Uterus (tissue), 4 donors: Measurements from ENCODE around the gene ACTL8. TPM values are rescaled to one million over a fixed set of nuclear protein-coding genes. Genes with fewer than 3 reads are reported as not detected.
"Not testable (repeated sequence)": the region's sequence is repeated elsewhere in the genome, so short reads cannot be mapped to it uniquely, and the experiment has no call there.

Experiments
- DNase-seq, 2 donors: peaks; one replicate each; pipeline ENCODE4 v3.0.0-alpha.2; 2019 to 2020
- H3K27ac ChIP-seq, 2 donors: fragments of 200-600 bp; sonication (generic); 1 replicate in 1 of 2; 2 replicates in 1 of 2; pipeline ENCODE4 v1.5.1; 2016 to 2018
- H3K27me3 ChIP-seq, 2 donors: fragments of 200-600 bp; sonication (generic); one replicate each; pipeline ENCODE4 v1.5.1; 2018 to 2019; ENCODE audit warnings: control low read depth in 1 of 2
- H3K36me3 ChIP-seq, 2 donors: fragments of 200-600 bp; sonication (generic); one replicate each; pipeline ENCODE4 v1.5.1; 2019; ENCODE audit warnings: control low read depth in 1 of 2
- H3K4me1 ChIP-seq, 2 donors: fragments of 200-600 bp; sonication (generic); one replicate each; pipeline ENCODE4 v1.5.1; 2018 to 2019; ENCODE audit warnings: control low read depth in 1 of 2
- H3K4me3 ChIP-seq, 2 donors: fragments of 200-600 bp; sonication (generic); 1 replicate in 1 of 2; 2 replicates in 1 of 2; pipeline ENCODE4 v1.5.1; 2018 to 2019; ENCODE audit warnings: mild to moderate bottlenecking in 1 of 2
- H3K9me3 ChIP-seq, 2 donors: fragments of 200-600 bp; sonication (generic); one replicate each; pipeline ENCODE4 v1.5.1; 2019; ENCODE audit warnings: control low read depth in 1 of 2
- POLR2A ChIP-seq, 2 donors: fragments of 450-650 bp; IDR thresholded peaks; one replicate each; pipeline ENCODE4 v1.6.1; 2016; ENCODE audit warnings: antibody characterized with exemption in 2 of 2, mild to moderate bottlenecking in 1 of 2, moderate library complexity in 1 of 2
- intact Hi-C: fragments of 100-400 bp; cut with DNase I; formaldehyde crosslinking; loops from one replicate; pipeline ENCODE4 v1.15.1; 2023; ENCODE audit warnings: low total_unique reads
- total RNA-seq, 4 donors: library from RNA; depleted of rRNA in 3 of 4; stranded (reverse); fragments of >200 nt in 3 of 4; gene quantifications; one replicate each; pipeline versions ENCODE4 v1.1.0 to v1.2.4, GENCODE V29; 2014 to 2023
- TF ChIP-seq, protein P1 (sequence below), 4 experiments: fragments of 200-600 bp in 2 of 4; fragments of 450-650 bp in 2 of 4; sonication (generic) in 2 of 4; IDR thresholded peaks; one replicate each; pipeline ENCODE4 v1.5.1; 2016 to 2019; ENCODE audit warnings: antibody characterized with exemption in 4 of 4, mild to moderate bottlenecking in 2 of 4, moderate library complexity in 1 of 4
- donor health status: DM: yes; HTN: yes; CAD: no.

Gene ACTL8
- total RNA-seq, 4 donors from 2014 or later, result not detected

GRCh38 chr1:17742583-17742982, 12.6 kb upstream of the ACTL8 start:
- DNase-seq, result no peak
- Histone ChIP-seq H3K36me3 (no peaks in the 10 kb centered on the region), H3K9me3 (no peaks in the 10 kb centered on the region), H3K4me3 (no peak overlapping the region), H3K4me1 (no peaks in the 10 kb centered on the region), H3K27me3 (no peaks in the 10 kb centered on the region), H3K27ac (no peak overlapping the region)
- TF ChIP-seq POLR2A (IDR thresholded peaks at IDR 0.05), result no peak
- TF ChIP-seq, protein P1, sequence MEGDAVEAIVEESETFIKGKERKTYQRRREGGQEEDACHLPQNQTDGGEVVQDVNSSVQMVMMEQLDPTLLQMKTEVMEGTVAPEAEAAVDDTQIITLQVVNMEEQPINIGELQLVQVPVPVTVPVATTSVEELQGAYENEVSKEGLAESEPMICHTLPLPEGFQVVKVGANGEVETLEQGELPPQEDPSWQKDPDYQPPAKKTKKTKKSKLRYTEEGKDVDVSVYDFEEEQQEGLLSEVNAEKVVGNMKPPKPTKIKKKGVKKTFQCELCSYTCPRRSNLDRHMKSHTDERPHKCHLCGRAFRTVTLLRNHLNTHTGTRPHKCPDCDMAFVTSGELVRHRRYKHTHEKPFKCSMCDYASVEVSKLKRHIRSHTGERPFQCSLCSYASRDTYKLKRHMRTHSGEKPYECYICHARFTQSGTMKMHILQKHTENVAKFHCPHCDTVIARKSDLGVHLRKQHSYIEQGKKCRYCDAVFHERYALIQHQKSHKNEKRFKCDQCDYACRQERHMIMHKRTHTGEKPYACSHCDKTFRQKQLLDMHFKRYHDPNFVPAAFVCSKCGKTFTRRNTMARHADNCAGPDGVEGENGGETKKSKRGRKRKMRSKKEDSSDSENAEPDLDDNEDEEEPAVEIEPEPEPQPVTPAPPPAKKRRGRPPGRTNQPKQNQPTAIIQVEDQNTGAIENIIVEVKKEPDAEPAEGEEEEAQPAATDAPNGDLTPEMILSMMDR (IDR thresholded peaks at IDR 0.05), result no peak
- intact Hi-C loops, result no loop called here

GRCh38 chr1:17743008-17743647, 12.0 kb upstream of the ACTL8 start:
- no peaks in the 10 kb centered on the region for H3K4me1 ChIP-seq
- H3K27me3 ChIP-seq, result no peaks in the 10 kb centered on the region
- H3K27ac ChIP-seq, result no peak overlapping the region
- intact Hi-C loops, result no loop called here
- no peaks in the 10 kb centered on the region for H3K36me3 ChIP-seq
- no peak overlapping the region for H3K4me3 ChIP-seq
- no peaks in the 10 kb centered on the region for H3K9me3 ChIP-seq
- no peak for TF ChIP-seq POLR2A (IDR thresholded peaks at IDR 0.05)
- TF ChIP-seq, protein P1 (IDR thresholded peaks at IDR 0.05), result no peak
- no peak for DNase-seq

GRCh38 chr1:17743925-17744324, 11.2 kb upstream of the ACTL8 start:
- Histone ChIP-seq H3K4me3 (no peak overlapping the region), H3K27me3 (no peaks in the 10 kb centered on the region), H3K9me3 (no peaks in the 10 kb centered on the region), H3K27ac (no peak overlapping the region), H3K4me1 (no peaks in the 10 kb centered on the region), H3K36me3 (no peaks in the 10 kb centered on the region)
- intact Hi-C loops, result no loop called here
- TF ChIP-seq, protein P1 (IDR thresholded peaks at IDR 0.05), result no peak
- no peak for TF ChIP-seq POLR2A (IDR thresholded peaks at IDR 0.05)
- no peak for DNase-seq

DNA sequence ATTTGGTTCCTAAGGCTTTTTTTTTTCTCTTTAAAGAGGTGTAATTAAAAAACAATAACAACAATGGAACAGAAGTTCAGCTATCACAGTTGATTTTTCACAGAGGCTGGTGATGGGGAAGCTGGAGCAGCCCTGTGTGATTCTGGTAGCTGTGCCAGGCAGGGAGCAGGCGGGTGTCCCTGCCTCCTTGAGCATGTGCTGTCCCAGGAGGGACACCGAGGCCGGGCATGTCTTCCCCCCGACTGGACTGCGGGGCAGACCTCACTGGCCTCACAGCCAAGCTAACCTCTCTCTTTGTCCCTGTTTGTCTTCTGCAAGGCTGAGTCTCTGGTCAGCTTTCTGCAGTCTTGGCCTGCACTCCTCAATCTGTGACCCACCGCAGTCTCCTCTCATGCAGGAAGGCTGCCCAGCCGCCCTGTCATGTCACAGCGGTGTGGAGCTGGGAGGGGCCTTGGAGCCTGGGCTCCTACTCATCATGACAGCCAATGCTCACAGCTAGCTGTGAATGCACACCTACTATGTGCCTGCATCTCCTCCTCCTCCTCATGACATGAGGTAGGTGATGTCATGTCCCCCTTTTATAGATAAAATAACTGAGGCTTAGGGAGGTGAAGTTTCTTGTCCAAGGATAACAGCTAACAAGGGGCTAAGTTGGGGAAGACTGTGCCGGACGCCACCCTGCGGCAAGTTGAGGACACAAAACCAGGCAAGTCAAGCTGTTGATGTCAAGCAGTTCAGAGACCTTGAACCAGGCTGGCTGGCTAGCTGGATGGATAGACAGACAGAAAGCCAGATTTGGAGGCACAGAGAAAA, 10.3 kb upstream of the ACTL8 start:
- Histone ChIP-seq H3K27ac (no peak overlapping the region), H3K4me3 (no peak overlapping the region), H3K4me1 (no peaks in the 10 kb centered on the region), H3K36me3 (no peaks in the 10 kb centered on the region), H3K27me3 (no peaks in the 10 kb centered on the region), H3K9me3 (no peaks in the 10 kb centered on the region)
- DNase-seq, result no peak
- intact Hi-C loops, result no loop called here
- TF ChIP-seq POLR2A (IDR thresholded peaks at IDR 0.05), result no peak
- TF ChIP-seq, protein P1 (IDR thresholded peaks at IDR 0.05), result no peak

- Histone ChIP-seq H3K4me1 (no peaks in the 10 kb centered on the region), H3K9me3 (no peaks in the 10 kb centered on the region), H3K27ac (no peak overlapping the region), H3K4me3 (no peak overlapping the region), H3K36me3 (no peaks in the 10 kb centered on the region), H3K27me3 (no peaks in the 10 kb centered on the region)
- DNase-seq, result no peak
- TF ChIP-seq, protein P1 (IDR thresholded peaks at IDR 0.05), result no peak
- no peak for TF ChIP-seq POLR2A (IDR thresholded peaks at IDR 0.05)
- intact Hi-C loops, result no loop called here
Measured at GRCh38 chr1:17745479-17745955, 9.6 kb upstream of the ACTL8 start.

DNA sequence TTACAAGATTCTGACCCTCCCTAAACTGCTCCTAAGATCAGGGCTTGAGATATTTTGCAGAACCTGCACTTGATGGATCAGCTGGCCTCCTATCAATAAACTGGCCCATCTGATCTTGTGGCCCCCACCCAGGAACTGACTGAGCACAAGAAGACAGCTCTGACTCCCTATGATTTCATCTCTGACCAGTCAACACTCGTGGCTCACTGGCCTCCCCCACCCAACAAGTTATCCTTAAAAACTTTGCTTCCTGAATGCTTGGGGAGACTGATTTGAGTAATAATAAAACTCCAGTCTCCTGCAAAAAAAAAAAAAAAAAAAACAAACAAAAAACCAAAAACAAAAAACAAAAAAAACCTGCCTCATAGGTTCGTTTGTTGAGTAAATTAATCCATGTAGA, 8.9 kb upstream of the ACTL8 start:
- H3K9me3 ChIP-seq, H3K27me3 ChIP-seq, H3K36me3 ChIP-seq, DNase-seq, H3K4me1 ChIP-seq, intact Hi-C loops, H3K4me3 ChIP-seq, H3K27ac ChIP-seq: not testable (repeated sequence)
